Fibroblast of lung (primary cell): ENCODE data around the gene SPRR2E. TPM values are rescaled to one million over a fixed set of nuclear protein-coding genes. Genes with fewer than 3 reads are reported as not detected.
"Not testable (repeated sequence)": the region's sequence is repeated elsewhere in the genome, so short reads cannot be mapped to it uniquely, and the experiment has no call there.

Experiments used
- DNase-seq, 2 donors: peaks; one replicate each; pipeline versions ENCODE4 v3.0.0 to v3.0.0-alpha.2; 2010; ENCODE audit warnings: low read depth in 2 of 2
- H2AFZ ChIP-seq: 2 replicates; pipeline ENCODE4 v1.5.1; 2012; ENCODE audit warnings: low read length, control low read depth, inconsistent platforms
- H3K27ac ChIP-seq: 2 replicates; pipeline ENCODE4 v1.5.1; 2011; ENCODE audit warnings: low read length, control low read depth; ENCODE audit not compliant: insufficient read depth
- H3K27me3 ChIP-seq: 2 replicates; pipeline ENCODE4 v1.5.1; 2011; ENCODE audit warnings: mild to moderate bottlenecking, low read length; ENCODE audit not compliant: control insufficient read depth, insufficient read depth
- H3K36me3 ChIP-seq: 2 replicates; pipeline ENCODE4 v1.5.1; 2011; ENCODE audit warnings: low read length; ENCODE audit not compliant: control insufficient read depth, insufficient read depth
- H3K4me1 ChIP-seq: 2 replicates; pipeline ENCODE4 v1.5.1; 2011; ENCODE audit warnings: low read length; ENCODE audit not compliant: control insufficient read depth, insufficient read depth; ENCODE audit errors: extremely low read depth
- H3K4me2 ChIP-seq: 2 replicates; pipeline ENCODE4 v1.5.1; 2011; ENCODE audit warnings: low read length, control low read depth; ENCODE audit not compliant: insufficient read depth; ENCODE audit errors: extremely low read depth
- H3K4me3 ChIP-seq, 4 experiments: fragments of 200-600 bp in 1 of 4; sonication (generic) in 1 of 4; replicated peaks in 1 of 4; 2 replicates each; pipeline ENCODE4 v1.5.1; 2011 to 2016; ENCODE audit warnings: low read length in 4 of 4, low read depth in 3 of 4, mild to moderate bottlenecking in 3 of 4, control low read depth in 2 of 4, inconsistent platforms in 1 of 4, mixed read lengths in 1 of 4; ENCODE audit not compliant: insufficient read depth in 1 of 4; ENCODE audit errors: control extremely low read depth in 1 of 4
- H3K79me2 ChIP-seq: 2 replicates; pipeline ENCODE4 v1.5.1; 2012; ENCODE audit warnings: mild to moderate bottlenecking, low read length, inconsistent platforms; ENCODE audit not compliant: control insufficient read depth, insufficient read depth
- H3K9ac ChIP-seq: 2 replicates; pipeline ENCODE4 v1.5.1; 2011; ENCODE audit warnings: mild to moderate bottlenecking, low read length, control low read depth; ENCODE audit not compliant: insufficient read depth
- H3K9me3 ChIP-seq: 2 replicates; pipeline ENCODE4 v1.5.1; 2012; ENCODE audit warnings: low read depth, low read length; ENCODE audit not compliant: control insufficient read depth, insufficient read depth
- H4K20me1 ChIP-seq: 2 replicates; pipeline ENCODE4 v1.5.1; 2011; ENCODE audit warnings: low read length; ENCODE audit not compliant: control insufficient read depth, insufficient read depth; ENCODE audit errors: extremely low read depth
- CTCF ChIP-seq, 2 donors: IDR thresholded peaks in 1 of 2; conservative IDR thresholded peaks in 1 of 2; 1 replicate in 1 of 2; 2 replicates in 1 of 2; pipeline ENCODE4 v1.5.1; 2011 to 2012; ENCODE audit warnings: low read length in 2 of 2, control low read depth in 1 of 2, inconsistent platforms in 1 of 2, low read depth in 1 of 2, mild to moderate bottlenecking in 1 of 2
- EZH2 ChIP-seq: IDR thresholded peaks from 2 replicates; pipeline ENCODE4 v1.5.1; 2012; ENCODE audit warnings: low read length, control low read depth, mild to moderate bottlenecking; ENCODE audit errors: missing control alignments
- polyA plus RNA-seq, 2 donors: library from polyadenylated mRNA; depleted of rRNA in 1 of 2; stranded (reverse) in 1 of 2; unstranded in 1 of 2; fragments of >200 nt; gene quantifications; 2 replicates each; pipeline ENCODE4 v1.2.1, GENCODE V29; 2011 to 2012; ENCODE audit warnings: missing spikeins in 1 of 2
- total RNA-seq: library from RNA; depleted of rRNA; stranded (reverse); fragments of >200 nt; gene quantifications from 2 replicates; pipeline ENCODE4 v1.2.1, GENCODE V29; 2014

The SPRR2E gene
- total and polyA plus RNA-seq, 2 donors (not counting 1 experiment from before 2014, with no cell fraction given) = not detected

GRCh38 chr1:153133743-153134142 is 39.4 kb upstream of the SPRR2E start:
- Histone ChIP-seq H3K4me1 (no peaks in the 10 kb centered on the region), H3K27ac (no peak overlapping the region)

GRCh38 chr1:153133267-153133666 is 38.9 kb upstream of the SPRR2E start:
- H3K79me2 ChIP-seq = no peaks in the 10 kb centered on the region
- no peaks in the 10 kb centered on the region for H3K9me3 ChIP-seq
- no peak overlapping the region for H3K4me2 ChIP-seq
- no peak for DNase-seq
- H2AFZ ChIP-seq = no peak overlapping the region
- H4K20me1 ChIP-seq = no peaks in the 10 kb centered on the region
- no peaks in the 10 kb centered on the region for H3K4me1 ChIP-seq
- no peak overlapping the region for H3K9ac ChIP-seq
- no peak for TF ChIP-seq CTCF (conservative IDR thresholded peaks at IDR 0.05 in 1 of 2, IDR thresholded peaks at IDR 0.05 in 1 of 2; ENCODE audit: low read depth in 1 of 2, low read length in 2 of 2)
- TF ChIP-seq EZH2 = no peak
- H3K27me3 ChIP-seq = no peaks in the 10 kb centered on the region
- no peak overlapping the region for H3K27ac ChIP-seq
- no peak overlapping the region for H3K4me3 ChIP-seq
- no peaks in the 10 kb centered on the region for H3K36me3 ChIP-seq

More at GRCh38 chr1:153133743-153134142, 39.4 kb upstream of the SPRR2E start:
- no peak for TF ChIP-seq EZH2
- no peak for TF ChIP-seq CTCF (conservative IDR thresholded peaks at IDR 0.05 in 1 of 2, IDR thresholded peaks at IDR 0.05 in 1 of 2; ENCODE audit: low read depth in 1 of 2, low read length in 2 of 2)
- no peak overlapping the region for H3K4me3 ChIP-seq
- no peak for DNase-seq
- H3K27me3 ChIP-seq = no peaks in the 10 kb centered on the region
- H3K9ac ChIP-seq = no peak overlapping the region
- H4K20me1 ChIP-seq = no peaks in the 10 kb centered on the region
- no peak overlapping the region for H3K4me2 ChIP-seq
- H3K9me3 ChIP-seq = no peaks in the 10 kb centered on the region
- no peaks in the 10 kb centered on the region for H3K36me3 ChIP-seq
- no peak overlapping the region for H2AFZ ChIP-seq
- no peaks in the 10 kb centered on the region for H3K79me2 ChIP-seq

- not testable (repeated sequence) for H4K20me1 ChIP-seq, H3K4me2 ChIP-seq, H3K79me2 ChIP-seq, H3K36me3 ChIP-seq, H3K27me3 ChIP-seq, H2AFZ ChIP-seq, H3K4me1 ChIP-seq, DNase-seq, H3K9ac ChIP-seq, H3K4me3 ChIP-seq, H3K27ac ChIP-seq, H3K9me3 ChIP-seq
These were observed 34.4 kb upstream of the SPRR2E start for GRCh38 chr1:153128688-153129087.
